ENCODE data around the gene DNAJC1.

Gene DNAJC1

DNA sequence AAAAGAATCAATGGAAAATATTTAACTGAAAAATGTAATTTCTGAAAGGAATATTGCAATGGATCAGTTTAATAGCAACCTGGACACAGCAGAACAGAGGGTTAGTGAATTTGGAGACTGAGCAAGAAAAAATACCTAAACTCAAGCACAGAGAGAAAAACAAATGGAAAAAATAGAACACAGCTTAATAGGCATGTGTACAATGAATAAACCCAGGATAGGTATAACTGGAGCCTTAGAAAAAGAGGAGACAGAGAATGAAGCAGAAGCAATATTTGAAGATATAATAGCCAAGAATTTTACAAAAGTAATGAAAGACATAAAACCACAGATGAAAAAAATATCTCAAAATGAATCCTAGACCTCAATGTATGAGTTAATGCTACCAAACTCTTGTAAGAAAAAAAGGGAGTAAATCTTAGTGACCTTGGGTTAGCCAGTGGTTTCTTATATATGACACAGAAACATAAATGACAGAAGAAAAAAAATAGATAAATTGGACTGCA lies 2.9 kb upstream of the DNAJC1 start:
- DNase-seq = no peak

DNA sequence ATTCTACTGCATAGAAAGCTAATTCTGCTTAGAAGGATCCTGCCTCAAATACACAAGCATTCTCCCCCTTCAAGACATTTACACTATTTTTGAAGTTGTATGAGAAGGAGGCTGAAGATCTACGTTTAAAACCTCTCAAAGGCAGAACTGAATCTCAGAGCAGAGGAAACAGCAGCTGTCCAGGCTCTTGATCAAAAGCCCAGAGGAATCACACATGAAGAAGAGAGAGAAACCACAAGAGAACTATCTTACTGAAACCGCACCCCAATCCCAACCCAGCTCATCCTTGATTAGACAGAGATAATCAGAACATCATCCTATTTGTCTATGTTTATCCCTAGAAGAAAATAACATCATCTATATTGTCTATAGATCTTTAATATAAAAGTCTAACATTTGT lies 2.2 kb upstream of the DNAJC1 start:
- no peak for DNase-seq

DNA sequence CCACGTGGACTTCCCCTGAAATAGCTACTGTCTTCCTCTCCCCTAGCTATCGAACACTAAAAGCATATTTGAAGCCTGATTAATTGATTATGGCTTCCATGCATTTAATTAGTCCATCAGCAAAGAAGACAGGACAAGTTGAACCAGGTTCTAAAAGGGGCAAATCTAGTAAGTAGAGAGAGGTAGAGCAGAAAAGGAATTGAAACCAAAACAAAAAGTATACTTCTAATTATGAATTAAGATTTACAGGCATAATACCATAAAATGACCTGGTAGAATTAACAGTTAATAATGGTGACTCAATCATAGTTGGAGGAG lies 393 bp upstream of the DNAJC1 start:
- no peak for DNase-seq

DNA sequence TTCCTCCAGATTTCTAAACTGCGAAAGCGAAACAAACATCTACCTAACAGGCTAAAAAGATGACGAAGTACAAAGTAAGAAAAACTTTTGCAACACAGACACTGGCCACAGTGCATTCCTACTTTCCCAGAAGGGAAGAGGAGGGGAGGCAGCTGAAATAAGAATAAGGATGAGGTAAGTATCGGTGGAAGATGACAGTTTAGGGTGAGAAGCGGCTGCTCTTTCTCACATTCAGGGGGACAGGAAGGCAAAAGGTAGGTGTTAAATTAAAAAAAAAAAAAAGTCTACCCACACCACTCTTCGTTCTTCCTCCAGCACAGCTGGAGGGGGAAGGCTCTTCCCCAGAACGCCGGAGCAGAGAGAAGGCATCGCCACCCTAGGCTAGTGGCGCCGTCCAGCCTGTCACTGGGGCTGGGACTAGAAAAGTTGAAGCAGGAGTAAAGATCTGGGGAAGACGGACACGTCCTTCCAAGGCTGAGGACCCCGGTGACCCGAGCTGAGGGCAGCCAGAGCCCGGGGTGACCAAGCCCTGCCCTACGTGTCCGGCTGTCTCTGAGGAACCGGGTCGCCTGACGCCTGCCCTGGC lies 846 bp downstream of the DNAJC1 start:
- DNase-seq = peak in 1 of 2 experiments; percentile 37

DNA sequence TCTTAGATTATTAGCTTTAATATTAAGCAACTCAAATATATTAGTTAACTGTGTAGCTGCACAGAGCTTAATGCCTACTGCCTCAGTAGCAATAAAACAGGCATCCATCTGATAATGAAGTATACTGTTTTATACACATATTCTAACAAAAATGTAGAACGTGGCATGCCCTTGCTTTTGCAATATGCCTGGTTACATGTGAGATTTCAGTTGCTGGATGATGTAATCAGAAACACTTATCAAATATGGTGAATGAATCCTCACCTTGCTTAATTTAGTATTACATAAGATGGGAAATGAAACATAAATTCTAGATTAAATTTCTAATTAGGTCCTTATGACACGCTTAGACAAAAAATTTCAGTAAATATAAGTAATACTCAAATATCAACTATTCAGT lies 8.0 kb downstream of the DNAJC1 start:
- DNase-seq = no peak

DNA sequence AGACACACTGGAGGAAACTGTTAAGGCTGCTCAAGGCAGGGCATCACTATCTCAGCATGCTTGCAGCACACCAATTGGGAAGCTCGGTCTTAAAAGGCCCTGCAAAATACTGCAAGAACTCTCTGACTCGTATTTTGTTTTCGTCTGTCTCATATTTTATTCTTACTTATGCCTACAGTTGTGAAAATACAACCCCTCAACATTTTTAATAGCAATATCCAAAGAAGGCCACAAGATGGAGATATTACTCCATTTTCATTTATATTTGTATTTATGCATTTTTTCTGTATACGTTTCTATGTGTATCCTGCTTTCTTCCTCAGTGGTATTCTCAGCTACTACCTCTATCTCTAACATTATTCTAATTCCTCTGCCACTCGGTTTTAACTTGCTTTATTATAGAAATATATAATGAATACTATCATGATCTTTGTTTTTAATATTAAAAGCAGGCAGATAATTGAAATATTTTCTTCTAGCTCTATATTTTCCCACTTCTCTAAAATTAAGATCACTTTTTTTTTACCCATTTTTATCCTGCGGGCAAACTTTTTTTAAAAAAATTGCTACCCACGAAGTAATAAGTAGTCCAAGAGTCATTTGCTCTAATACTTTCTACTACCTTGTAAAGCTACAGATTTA lies 10.0 kb downstream of the DNAJC1 start:
- DNase-seq = peak in 1 of 2 experiments; percentile 6

DNA sequence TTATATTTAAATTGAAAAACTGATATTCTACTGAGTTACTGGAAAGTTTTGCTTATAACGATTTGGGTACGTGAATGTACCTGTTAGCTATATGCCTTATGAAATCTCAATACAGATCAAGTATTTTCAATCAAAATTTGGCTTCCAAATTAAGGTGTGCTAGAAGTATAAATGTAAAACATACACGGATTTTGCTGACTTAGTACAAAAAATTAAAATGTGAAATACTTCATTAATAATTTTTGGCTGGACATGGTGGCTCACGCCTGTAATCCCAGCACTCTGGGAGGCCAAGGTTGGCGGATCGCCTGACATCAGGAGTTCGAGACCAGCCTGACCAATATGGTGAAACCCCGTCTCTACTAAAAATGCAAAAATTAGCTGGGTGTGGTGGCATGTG lies 11.7 kb downstream of the DNAJC1 start:
- DNase-seq = no peak

DNA sequence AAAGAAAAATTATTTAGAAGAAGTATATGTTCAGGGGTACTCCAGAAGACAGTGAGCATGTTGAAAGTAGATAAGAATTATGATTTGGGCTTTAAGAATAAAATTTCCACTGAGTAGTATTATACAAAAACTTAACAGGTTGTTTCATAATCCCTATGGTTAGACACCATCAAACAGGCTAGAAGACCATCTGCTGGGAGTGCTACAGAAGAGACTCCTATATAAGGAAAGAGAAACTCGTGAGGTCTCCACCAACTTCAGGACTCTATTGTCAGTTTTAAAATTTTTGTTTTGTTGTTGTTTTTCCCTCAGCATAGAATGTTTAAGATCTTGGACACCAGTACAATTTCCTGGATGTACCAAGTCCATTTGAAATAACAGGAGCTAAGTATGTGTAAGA lies 13.1 kb downstream of the DNAJC1 start:
- DNase-seq = no peak

DNA sequence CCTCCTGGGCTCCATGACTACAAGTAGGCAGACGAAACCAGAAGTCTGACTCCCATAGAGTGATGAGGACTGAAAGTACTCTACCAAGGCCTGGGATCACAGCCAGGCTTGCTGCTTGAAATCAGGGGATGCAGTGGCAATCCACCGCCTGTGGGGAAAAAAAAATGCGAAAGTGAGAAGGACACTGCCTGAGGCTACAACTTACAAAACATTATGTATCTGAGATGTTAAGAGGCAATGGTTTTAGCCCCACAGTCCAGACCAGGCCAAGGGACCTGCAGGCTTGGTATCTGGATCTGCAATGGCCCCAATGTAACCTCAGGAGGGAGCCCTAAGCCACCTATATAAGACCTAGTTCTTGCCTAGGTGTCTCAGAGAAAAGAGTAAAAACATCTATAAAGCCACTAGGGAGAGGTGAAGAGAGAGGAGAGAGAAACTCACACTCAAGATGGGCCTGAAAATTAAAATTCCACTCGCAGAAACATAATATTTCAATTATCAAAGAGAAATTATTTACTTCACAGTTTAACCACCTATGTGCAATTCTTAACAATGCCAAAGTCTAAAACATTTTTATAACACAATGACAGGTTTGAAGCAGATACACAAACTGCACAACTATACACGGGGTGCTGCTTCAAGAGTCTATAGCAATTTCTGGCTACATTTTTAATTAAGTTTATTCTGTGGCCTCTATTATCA lies 13.9 kb downstream of the DNAJC1 start:
- peak; percentile 33 to 74 for DNase-seq

DNA sequence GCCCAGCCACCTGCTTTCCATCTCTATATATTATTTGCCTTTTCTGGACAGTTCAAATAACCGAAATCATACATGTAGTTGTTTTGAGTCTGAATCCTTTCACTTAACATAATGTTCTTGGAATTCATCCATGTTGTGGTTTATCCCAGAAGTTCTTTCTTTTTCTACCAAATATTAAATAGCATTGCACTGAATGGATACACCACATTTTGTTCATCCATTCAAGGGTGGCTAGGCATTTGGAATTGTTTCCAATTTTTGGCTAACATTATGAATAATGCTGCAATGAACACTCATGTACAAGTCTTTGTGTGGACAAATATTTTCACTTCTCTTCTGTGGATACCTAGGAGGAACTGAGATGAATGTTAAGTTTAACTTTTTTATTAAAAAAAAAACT lies 18.0 kb downstream of the DNAJC1 start:
- DNase-seq = no peak

DNA sequence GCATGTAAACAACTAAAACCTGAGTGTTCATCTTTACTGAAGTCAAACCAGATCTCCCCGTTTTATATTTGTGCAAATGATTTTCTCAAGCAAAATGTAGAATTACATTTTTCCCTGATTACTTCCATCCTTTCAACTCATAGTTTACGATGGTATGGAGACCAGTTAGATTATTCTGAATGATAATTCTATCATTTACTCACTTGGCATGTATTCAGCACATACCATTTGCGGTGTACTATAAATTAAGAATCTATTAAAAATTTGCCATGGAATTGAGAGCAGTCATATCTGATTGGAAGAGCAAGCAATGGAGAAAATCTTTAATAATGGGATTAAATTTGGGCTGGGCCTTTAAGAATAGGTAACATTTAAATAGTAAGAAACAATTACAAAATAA lies 22.4 kb downstream of the DNAJC1 start:
- no peak for DNase-seq

DNA sequence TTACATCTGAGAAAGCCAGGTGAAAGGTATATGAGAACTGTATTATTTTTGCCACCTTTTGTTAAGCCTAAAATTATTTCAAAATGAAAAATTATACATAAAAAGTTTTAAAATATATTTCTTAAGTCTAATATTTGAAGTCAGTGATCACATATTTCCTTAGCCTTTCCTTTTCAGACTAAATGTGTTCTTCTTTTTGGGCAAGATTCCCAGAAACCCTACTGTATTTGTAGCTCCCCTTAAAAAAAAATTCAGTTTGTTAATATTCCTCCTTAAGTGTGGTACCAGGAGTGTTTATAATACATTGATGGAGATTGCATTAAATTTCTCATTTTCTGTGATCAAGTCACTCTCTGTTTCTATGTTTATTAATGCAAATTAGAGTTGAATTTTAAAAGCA lies 22.8 kb downstream of the DNAJC1 start:
- DNase-seq = no peak

DNA sequence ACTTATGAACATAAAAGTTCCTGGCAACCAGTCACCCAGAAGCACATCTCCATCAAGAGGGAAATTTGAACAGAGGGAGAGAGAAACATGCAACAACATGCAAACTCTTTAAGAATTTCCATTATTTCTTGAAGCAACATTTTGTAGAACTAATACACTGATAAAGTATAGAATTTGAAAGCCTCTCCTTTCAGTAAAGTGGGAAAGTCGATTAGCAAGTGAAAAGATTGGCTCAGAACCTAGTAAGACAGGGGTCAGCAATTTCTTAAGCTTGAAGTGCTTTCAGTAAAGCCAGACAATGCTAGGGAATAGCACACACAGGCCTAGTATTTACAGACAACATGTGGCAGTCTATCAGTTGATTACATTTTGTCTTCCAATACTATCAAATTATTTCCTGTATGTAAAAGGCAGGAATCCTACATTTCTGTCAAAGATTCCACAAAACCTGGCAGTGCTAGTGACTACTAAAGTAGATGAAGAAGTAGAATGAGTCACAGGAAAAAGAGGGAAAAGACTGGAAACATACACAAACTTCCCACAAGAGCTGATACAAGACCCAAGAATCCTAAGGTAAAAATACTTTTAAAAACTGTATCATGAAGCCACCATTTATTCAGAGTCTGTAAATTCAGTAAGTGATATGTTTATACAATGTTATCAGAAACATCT lies 25.2 kb downstream of the DNAJC1 start:
- DNase-seq = no peak

DNA sequence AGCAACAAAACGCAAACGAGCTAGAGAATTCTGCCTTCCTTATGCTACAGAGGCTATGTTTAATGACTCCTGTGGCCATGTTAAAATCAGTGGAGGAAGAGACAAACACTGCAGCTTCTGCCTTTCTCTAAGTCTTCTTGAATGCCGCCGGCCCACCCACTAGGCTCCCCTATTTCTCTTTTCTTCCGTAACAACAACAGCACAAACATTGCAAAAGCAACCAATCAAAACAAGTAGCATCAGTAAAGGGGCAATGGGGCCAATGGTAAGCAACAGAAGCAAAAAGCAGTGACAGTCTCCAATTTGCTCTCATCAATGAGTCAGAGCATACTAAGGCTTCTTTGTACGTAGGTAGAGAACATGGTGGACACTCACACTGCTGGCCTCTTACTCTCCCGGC lies 26.8 kb downstream of the DNAJC1 start:
- DNase-seq = no peak

DNA sequence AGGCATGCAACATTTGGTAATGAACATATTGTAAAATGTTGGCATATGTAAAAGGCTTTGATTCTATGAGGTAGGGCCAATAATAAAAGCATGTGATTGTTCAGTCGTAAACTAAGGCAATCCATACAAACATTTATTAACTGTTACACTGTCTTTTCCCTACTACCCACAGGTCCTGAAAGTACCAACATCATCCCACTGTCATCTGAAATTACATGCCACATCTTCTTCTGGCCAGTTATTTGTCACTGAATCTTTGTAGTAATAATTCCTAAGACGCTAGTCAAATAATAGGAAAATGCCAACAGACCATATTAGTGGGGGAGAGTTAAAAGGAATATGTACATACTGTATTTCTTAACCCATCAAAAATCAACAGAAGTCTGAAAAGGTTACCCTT lies 27.2 kb downstream of the DNAJC1 start:
- DNase-seq = no peak

DNA sequence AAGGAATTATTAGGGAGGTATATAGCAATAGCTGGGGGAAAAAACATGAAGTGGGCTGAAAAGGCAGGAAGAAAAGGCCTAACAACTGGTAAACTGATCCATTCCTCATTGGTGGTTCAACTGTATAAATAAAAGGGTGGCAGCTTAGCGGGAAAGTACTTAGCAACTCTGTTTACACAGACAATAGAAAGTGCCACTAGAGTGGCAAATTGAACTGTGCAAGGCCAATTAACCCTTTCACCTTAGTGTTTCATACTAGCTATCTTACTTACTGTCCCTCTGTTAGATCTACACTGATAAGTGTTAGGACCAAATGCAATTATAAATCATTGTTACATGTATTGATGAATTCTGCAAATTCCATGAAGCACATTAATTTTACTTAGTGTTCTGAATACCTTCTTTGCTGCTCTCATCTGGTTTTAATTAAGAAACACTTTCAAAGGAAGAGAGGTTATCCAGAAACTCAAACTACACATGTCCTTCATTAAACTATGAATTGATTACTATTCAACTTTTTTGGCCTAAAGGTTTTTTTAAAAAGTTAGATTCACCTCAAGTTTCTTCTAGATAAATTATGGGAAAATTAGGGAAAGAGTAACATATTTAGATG lies 28.0 kb downstream of the DNAJC1 start:
- DNase-seq = no peak

DNA sequence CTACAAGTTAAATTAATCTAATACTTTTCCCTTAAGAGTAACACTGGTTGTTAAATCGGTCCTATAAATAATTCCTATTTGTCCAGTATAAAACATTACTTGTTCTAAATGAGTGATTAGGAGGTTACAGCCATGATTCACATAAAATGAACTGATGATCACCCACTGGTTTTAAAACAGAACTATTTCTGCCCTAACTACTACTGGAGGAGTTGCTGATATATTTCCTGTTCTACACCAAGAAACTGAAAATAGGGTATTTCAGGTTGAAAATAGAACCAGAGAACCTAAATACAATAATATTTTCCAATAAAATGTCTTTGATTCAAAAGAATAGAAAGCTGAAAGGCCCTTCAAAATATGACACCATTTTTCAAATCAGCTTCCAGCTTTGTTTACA lies 30.9 kb downstream of the DNAJC1 start:
- DNase-seq = no peak

DNA sequence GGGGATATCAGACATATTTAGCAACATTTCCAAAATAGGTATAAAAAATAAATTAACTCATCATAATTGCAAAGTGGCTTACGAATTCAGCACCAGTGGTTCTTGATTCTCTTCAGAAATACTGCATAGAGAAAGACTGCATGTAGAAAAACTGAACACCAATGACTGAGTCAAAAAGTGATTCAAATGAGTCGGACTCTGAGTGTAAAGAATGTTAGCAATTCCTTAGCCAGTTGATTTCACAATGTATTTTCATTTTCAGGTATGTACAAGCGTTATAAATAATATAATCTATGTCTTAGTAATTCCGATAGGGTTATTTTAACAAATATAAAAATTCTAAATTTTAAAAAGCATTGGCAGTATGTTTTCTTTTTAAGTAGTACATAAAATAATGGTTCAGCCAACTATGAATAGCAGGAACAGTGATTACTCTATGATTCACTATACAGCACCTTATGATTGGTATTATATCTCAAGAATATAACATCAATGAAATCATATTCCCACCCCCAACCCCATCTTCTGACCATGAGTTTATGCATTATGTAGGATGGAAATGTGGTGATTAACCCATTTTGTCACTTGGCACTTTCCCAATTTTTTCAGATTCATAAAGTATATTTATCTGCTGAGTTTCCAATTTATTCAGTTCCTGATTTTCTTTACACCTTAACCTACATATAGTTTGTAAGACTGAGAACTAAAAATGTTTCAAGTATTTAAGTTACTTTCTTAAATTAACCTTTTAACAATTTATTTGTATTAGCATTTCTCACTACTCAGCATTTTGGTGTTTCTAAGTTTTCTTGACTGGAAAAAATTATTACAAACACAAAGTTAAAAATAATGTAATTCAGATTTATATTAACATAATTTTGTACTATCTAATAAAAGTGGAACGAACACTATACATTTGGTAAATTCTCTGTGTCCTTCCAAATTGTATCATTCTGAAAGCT lies 33.9 kb downstream of the DNAJC1 start:
- no peak for DNase-seq

DNA sequence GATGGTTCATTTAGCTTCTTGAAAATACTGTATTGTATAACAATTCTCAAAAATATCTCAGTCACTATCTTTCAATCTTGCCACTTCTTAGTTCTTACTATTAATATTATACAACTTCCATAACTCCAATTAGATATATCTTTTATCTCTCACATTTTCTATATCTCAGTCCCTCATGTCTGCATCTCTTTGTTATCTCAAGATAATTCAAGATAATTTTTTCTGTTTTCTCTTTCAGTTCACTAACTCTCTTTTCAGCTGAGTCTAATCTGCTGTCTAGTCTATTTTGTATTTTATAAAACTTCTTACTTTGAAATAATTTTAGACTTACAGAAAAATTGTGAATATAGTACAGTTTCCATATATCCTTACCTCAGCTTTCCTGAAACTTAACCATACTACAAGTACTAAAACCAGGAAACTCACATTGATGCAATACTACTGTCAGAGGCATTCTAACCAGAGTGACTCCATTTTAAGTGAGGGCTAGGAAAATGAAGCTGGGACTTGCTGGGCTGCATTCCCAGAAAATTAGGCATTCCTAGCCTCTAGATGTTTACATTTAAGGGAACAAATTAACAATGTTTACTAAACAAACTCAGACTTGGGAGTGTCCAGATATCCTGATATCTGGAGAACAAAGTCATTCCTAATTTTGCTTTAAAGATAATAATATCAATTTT lies 38.4 kb downstream of the DNAJC1 start:
- DNase-seq = no peak

DNA sequence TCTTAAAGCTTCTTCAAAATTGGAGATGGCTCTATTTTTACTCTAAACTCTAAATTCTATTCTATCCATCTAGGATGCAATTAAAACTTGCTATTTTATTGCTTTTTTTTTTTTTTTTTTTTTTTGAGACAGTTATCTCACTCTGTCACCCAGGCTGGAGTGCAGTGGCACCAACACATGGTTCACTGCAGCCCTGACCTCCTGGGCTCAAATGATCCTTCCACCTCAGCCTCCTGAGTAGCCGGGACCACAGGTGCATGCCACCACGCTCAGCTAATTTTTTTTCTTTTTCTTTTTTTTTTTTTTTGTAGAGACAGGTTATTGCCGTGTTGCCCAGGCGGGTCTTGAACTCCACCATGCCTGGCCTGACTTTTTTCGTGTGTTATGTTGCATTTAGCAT lies 41.2 kb downstream of the DNAJC1 start:
- no peak for DNase-seq

DNA sequence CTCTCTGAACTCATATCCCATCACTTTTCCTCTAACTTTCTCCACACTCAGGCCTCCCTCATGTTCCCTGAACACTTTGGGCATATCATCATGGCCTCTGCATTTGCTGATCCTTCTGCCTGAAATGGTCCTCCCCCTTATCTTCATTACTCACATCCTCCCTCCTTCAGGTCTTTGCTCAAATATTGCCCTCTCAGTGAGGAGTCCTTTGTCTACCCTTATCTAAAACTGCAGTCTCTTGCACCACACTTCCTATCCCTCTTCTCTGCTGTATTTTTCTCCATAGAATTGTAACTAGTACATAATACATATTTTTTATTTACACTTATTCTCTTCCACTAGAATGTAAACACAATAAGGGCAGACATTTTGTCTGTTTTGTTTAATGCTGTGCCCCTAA lies 41.7 kb downstream of the DNAJC1 start:
- no peak for DNase-seq

DNA sequence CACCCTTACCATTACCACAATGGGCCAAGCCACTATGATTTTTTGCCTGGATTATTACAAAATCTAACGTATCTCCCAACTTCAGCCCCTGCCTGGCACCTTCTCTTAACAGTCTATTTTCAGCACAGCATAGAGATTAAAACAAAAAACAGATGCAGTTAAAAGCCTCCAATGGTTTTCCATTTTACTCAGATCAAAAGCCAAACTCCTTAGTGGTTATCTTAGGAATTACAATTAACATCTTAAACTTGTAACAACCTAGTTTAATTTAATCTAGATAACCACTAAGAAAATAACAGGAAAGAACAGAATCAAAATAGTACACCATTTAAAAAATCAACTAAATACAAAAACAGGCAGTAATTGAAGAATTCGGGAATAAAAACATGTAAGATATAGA lies 43.5 kb downstream of the DNAJC1 start:
- DNase-seq = no peak
